Tibial nerve (tissue), 4 donors: ENCODE measurements around the gene TTC27.
A peak's percentile ranks its signal among the peaks of the same experiment; 100 is the strongest.

ENCODE experiments used
- EP300 ChIP-seq, 2 donors: sonication (generic); formaldehyde crosslinking; IDR thresholded peaks; one replicate each; pipeline ENCODE4 v1.6.1; 2017; ENCODE audit warnings: antibody characterized with exemption in 2 of 2, mild to moderate bottlenecking in 1 of 2
- POLR2A ChIP-seq, 2 donors: fragments of 450-650 bp; IDR thresholded peaks; one replicate each; pipeline ENCODE4 v1.6.1; 2017; ENCODE audit warnings: antibody characterized with exemption in 2 of 2, mild to moderate bottlenecking in 2 of 2, moderate library complexity in 2 of 2
- TF ChIP-seq, protein P1 (sequence below), 5 experiments: fragments of 200-600 bp in 3 of 5; fragments of 450-650 bp in 2 of 5; sonication (generic) in 3 of 5; IDR thresholded peaks; one replicate each; pipeline ENCODE4 v1.5.1; 2016 to 2019; ENCODE audit warnings: antibody characterized with exemption in 5 of 5, mild to moderate bottlenecking in 3 of 5, moderate library complexity in 2 of 5

DNA sequence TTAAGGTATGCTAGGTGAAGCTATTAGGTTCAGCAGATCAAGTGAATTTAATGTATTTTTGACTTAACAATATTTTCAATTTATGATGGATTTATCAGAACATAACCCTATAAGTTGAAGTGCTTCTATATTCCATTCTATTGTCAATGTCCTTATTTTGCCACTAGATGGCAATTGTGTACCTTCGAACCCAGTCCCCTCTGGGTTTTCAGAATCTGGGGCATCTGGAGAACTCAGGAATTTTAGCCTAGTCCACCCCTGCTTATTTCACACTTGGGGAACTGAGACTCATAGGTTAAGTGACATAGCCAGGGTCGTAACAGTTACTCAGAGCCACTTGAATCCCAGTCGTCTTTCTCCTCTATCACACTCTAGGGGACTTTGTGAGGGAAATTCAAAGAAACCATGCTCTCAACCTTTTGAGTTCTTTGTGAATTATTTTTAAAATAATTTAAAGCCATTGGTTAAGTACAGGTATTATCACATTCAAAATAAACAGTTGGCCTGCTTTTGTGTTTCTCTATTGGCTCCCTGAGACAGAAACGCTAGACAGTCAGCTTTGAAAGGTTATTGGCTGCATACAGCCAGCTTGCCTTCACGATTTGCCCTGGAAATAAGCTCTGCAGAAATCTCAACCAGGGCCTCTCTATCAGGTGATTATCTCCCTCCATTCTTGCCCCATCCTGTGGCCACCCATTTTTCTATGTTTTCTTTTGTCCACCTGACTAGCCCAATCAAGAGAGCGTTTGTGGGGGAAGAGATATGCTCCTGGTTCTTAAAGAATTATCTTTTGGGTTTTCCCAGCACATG lies 145.0 kb downstream of the TTC27 start:
- TF ChIP-seq, protein P1, sequence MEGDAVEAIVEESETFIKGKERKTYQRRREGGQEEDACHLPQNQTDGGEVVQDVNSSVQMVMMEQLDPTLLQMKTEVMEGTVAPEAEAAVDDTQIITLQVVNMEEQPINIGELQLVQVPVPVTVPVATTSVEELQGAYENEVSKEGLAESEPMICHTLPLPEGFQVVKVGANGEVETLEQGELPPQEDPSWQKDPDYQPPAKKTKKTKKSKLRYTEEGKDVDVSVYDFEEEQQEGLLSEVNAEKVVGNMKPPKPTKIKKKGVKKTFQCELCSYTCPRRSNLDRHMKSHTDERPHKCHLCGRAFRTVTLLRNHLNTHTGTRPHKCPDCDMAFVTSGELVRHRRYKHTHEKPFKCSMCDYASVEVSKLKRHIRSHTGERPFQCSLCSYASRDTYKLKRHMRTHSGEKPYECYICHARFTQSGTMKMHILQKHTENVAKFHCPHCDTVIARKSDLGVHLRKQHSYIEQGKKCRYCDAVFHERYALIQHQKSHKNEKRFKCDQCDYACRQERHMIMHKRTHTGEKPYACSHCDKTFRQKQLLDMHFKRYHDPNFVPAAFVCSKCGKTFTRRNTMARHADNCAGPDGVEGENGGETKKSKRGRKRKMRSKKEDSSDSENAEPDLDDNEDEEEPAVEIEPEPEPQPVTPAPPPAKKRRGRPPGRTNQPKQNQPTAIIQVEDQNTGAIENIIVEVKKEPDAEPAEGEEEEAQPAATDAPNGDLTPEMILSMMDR (IDR thresholded peaks at IDR 0.05), result peak; percentile 44 to 80 (median 52)
- no peak for TF ChIP-seq POLR2A (IDR thresholded peaks at IDR 0.05)
- TF ChIP-seq EP300 (IDR thresholded peaks at IDR 0.05), result no peak
